ENCODE results near the gene RAB44.
"Not testable (repeated sequence)": the region's sequence is repeated elsewhere in the genome, so short reads cannot be mapped to it uniquely, and the experiment has no call there.

RAB44 gene

GRCh38 chr6:36697481-36697903, at the start of gene RAB44:
Gene RAB44, plus strand, starts transcription at chr6:36697826. Its CDS starts 6,410 bp downstream, at chr6:36704236.
- Histone ChIP-seq H3K4me1 (ENCODE audit: control insufficient read depth in 2 of 2, insufficient read depth in 2 of 2, low read length in 2 of 2) (peaks cover 5 to 9% of the 10 kb centered on the region in 2 donors), H3K4me3 (ENCODE audit: low read length in 2 of 2) (peak within 1 kb of the TSS in 1 of 2 donors; percentile 37), H3K27ac (ENCODE audit: low read depth in 2 of 2, low read length in 2 of 2) (no peak within 1 kb of the TSS), H3K9me3 (ENCODE audit: control insufficient read depth in 2 of 2, low read length in 2 of 2) (no peaks in the 10 kb centered on the region), H3K9ac (ENCODE audit: low read depth in 1 of 2, low read length in 2 of 2) (peak within 1 kb of the TSS in 1 of 2 donors; percentile 47), H3K27me3 (ENCODE audit: control insufficient read depth in 2 of 2, insufficient read depth in 2 of 2, low read length in 2 of 2) (no peaks in the 10 kb centered on the region), H3K36me3 (ENCODE audit: control insufficient read depth in 2 of 2, insufficient read depth in 2 of 2, low read length in 2 of 2) (no peaks in the 10 kb centered on the region)

DNA sequence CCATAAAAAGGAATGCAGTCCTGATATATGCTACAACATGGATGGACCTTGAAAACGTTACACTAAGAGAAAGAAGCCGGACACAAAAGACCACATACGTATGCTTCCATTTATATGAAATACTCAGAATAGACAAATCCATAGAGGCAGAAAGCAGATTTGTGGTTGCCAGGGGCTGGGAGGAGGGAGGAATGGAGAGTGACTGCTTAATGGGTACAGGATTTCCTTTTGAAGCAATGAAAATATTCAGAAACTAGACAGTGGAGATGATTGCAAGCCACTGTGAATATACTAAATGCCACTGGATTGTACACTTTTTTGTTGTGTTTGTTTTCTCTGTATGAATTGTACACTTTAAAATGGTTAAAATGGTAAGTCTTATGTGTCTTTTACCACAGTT, 48.5 kb upstream of the RAB44 start:
- Histone ChIP-seq H3K9me3 (ENCODE audit: control insufficient read depth in 2 of 2, low read length in 2 of 2) (no peaks in the 10 kb centered on the region), H3K27me3 (ENCODE audit: control insufficient read depth in 2 of 2, insufficient read depth in 2 of 2, low read length in 2 of 2) (no peaks in the 10 kb centered on the region), H3K36me3 (ENCODE audit: control insufficient read depth in 2 of 2, insufficient read depth in 2 of 2, low read length in 2 of 2) (no peaks in the 10 kb centered on the region), H3K9ac (ENCODE audit: low read depth in 1 of 2, low read length in 2 of 2) (no peak overlapping the region), H3K4me3 (ENCODE audit: low read length in 2 of 2) (no peak overlapping the region), H3K4me1 (ENCODE audit: control insufficient read depth in 2 of 2, insufficient read depth in 2 of 2, low read length in 2 of 2) (peaks cover 24 to 32% of the 10 kb centered on the region in 2 donors), H3K27ac (ENCODE audit: low read depth in 2 of 2, low read length in 2 of 2) (no peak overlapping the region)

DNA sequence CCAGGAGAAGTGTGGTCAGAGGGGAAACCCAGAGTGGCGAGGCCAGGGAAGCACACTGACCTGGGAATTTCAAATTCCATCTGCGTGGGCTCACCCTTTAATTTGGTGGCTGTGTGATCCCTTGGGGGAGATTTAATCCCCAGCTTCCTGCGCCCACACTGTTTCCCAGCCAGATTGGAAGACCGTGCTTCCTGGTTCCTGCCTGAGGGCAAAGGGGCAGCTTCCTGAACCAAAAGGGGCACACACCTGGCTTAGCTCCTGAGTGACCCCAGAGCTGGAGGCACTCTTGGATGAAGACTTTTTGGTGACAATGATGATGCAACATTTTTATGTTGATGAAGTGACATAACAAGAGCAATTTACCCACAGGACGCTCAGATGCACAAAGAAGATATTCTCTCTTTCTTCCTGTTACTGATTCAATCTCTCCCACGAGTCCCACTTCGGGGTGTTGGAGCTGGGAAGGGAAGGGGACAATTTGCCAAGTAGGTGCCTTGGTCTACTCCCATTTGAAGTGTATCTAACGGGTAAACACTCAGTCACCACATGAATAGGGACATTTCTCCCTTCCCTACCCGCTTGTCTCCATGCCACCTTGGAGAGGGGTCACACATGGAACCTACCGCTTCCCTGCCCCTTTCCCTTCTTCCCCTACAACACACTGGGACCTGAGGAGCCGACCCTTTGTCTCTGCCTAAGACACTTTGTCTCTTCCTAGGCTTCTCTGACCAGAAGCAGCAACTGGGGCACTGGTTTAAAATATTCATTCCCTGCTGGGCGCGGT, 47.7 kb upstream of the RAB44 start:
- peaks cover 24 to 25% of the 10 kb centered on the region in 2 donors for H3K4me1 ChIP-seq (ENCODE audit: control insufficient read depth in 2 of 2, insufficient read depth in 2 of 2, low read length in 2 of 2)
- H3K4me3 ChIP-seq (ENCODE audit: low read length in 2 of 2), result no peak overlapping the region
- no peak overlapping the region for H3K9ac ChIP-seq (ENCODE audit: low read depth in 1 of 2, low read length in 2 of 2)
- no peaks in the 10 kb centered on the region for H3K9me3 ChIP-seq (ENCODE audit: control insufficient read depth in 2 of 2, low read length in 2 of 2)
- H3K27me3 ChIP-seq (ENCODE audit: control insufficient read depth in 2 of 2, insufficient read depth in 2 of 2, low read length in 2 of 2), result no peaks in the 10 kb centered on the region
- peak overlapping the region in 1 of 2 donors; percentile 17 for H3K27ac ChIP-seq (ENCODE audit: low read depth in 2 of 2, low read length in 2 of 2)
- no peaks in the 10 kb centered on the region for H3K36me3 ChIP-seq (ENCODE audit: control insufficient read depth in 2 of 2, insufficient read depth in 2 of 2, low read length in 2 of 2)

- Histone ChIP-seq H3K27ac (ENCODE audit: low read depth in 2 of 2, low read length in 2 of 2) (peak overlapping the region; percentile 56 to 61), H3K9ac (ENCODE audit: low read depth in 1 of 2, low read length in 2 of 2) (peak overlapping the region in 1 of 2 donors; percentile 26), H3K9me3 (ENCODE audit: control insufficient read depth in 2 of 2, low read length in 2 of 2) (no peaks in the 10 kb centered on the region), H3K36me3 (ENCODE audit: control insufficient read depth in 2 of 2, insufficient read depth in 2 of 2, low read length in 2 of 2) (no peaks in the 10 kb centered on the region), H3K4me1 (ENCODE audit: control insufficient read depth in 2 of 2, insufficient read depth in 2 of 2, low read length in 2 of 2) (peaks cover 24 to 25% of the 10 kb centered on the region in 2 donors), H3K27me3 (ENCODE audit: control insufficient read depth in 2 of 2, insufficient read depth in 2 of 2, low read length in 2 of 2) (no peaks in the 10 kb centered on the region), H3K4me3 (ENCODE audit: low read length in 2 of 2) (peak overlapping the region in 1 of 2 donors; percentile 13)
Measured at GRCh38 chr6:36650848-36651478, 46.7 kb upstream of the RAB44 start.

DNA sequence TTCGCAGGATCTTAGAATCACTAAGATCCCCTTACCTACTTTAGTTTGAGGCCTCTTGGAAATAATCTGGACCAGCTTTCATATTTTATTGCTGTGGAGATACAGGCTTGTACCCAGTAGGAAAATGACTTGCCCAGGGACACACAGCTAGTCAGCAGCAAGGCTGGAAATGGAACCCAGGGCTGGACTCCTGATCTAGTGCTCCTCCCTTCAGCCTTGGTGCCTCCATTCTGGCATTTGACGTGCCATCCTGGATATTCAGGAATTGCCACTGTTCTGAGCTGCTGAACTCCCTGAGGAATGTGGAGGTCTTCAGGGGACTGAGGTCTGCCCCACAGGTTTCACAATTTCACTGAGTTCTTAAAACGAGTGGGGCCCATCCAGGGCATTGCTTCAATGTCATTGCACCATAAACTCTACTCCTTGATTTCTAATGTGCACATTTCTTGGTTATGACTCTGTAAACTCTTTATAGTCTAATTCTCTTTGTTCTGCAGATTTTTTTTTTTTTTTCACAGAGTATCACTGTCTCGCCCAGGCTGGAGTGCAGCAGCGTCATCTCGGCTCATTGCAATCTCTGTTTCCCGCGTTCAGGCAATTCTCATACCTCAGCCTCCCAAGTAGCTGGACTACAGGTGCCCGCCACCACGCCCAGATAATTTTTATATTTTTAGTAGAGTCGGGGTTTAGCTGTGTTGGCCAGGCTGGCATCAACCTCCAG, 45.8 kb upstream of the RAB44 start:
- Histone ChIP-seq H3K27ac (ENCODE audit: low read depth in 2 of 2, low read length in 2 of 2) (peak overlapping the region; percentile 56 to 61), H3K9ac (ENCODE audit: low read depth in 1 of 2, low read length in 2 of 2) (peak overlapping the region in 1 of 2 donors; percentile 26)

GRCh38 chr6:36654469-36654868, 43.2 kb upstream of the RAB44 start:
- not testable (repeated sequence) for H3K9ac ChIP-seq (ENCODE audit: low read depth in 1 of 2, low read length in 2 of 2); H3K36me3 ChIP-seq (ENCODE audit: control insufficient read depth in 2 of 2, insufficient read depth in 2 of 2, low read length in 2 of 2); H3K27me3 ChIP-seq (ENCODE audit: control insufficient read depth in 2 of 2, insufficient read depth in 2 of 2, low read length in 2 of 2); H3K4me3 ChIP-seq (ENCODE audit: low read length in 2 of 2); H3K27ac ChIP-seq (ENCODE audit: low read depth in 2 of 2, low read length in 2 of 2); H3K9me3 ChIP-seq (ENCODE audit: control insufficient read depth in 2 of 2, low read length in 2 of 2)
- H3K4me1 ChIP-seq (ENCODE audit: control insufficient read depth in 2 of 2, insufficient read depth in 2 of 2, low read length in 2 of 2), result peaks cover 23 to 27% of the 10 kb centered on the region in 2 donors

More for the DNA sequence above, 45.8 kb upstream of the RAB44 start:
- Histone ChIP-seq H3K4me1 (ENCODE audit: control insufficient read depth in 2 of 2, insufficient read depth in 2 of 2, low read length in 2 of 2) (peaks cover 24 to 25% of the 10 kb centered on the region in 2 donors), H3K36me3 (ENCODE audit: control insufficient read depth in 2 of 2, insufficient read depth in 2 of 2, low read length in 2 of 2) (no peaks in the 10 kb centered on the region), H3K27me3 (ENCODE audit: control insufficient read depth in 2 of 2, insufficient read depth in 2 of 2, low read length in 2 of 2) (no peaks in the 10 kb centered on the region), H3K4me3 (ENCODE audit: low read length in 2 of 2) (peak overlapping the region in 1 of 2 donors; percentile 13), H3K9me3 (ENCODE audit: control insufficient read depth in 2 of 2, low read length in 2 of 2) (no peaks in the 10 kb centered on the region)

- Histone ChIP-seq H3K27me3 (ENCODE audit: control insufficient read depth in 2 of 2, insufficient read depth in 2 of 2, low read length in 2 of 2) (no peaks in the 10 kb centered on the region), H3K27ac (ENCODE audit: low read depth in 2 of 2, low read length in 2 of 2) (no peak overlapping the region), H3K4me3 (ENCODE audit: low read length in 2 of 2) (no peak overlapping the region), H3K36me3 (ENCODE audit: control insufficient read depth in 2 of 2, insufficient read depth in 2 of 2, low read length in 2 of 2) (no peaks in the 10 kb centered on the region), H3K9me3 (ENCODE audit: control insufficient read depth in 2 of 2, low read length in 2 of 2) (no peaks in the 10 kb centered on the region), H3K4me1 (ENCODE audit: control insufficient read depth in 2 of 2, insufficient read depth in 2 of 2, low read length in 2 of 2) (peaks cover 16 to 21% of the 10 kb centered on the region in 2 donors), H3K9ac (ENCODE audit: low read depth in 1 of 2, low read length in 2 of 2) (no peak overlapping the region)
Measured at GRCh38 chr6:36655085-36655724, 42.4 kb upstream of the RAB44 start.

GRCh38 chr6:36656441-36656840, 41.2 kb upstream of the RAB44 start:
- H3K27me3 ChIP-seq (ENCODE audit: control insufficient read depth in 2 of 2, insufficient read depth in 2 of 2, low read length in 2 of 2), result no peaks in the 10 kb centered on the region
- peaks cover 12 to 13% of the 10 kb centered on the region in 2 donors for H3K4me1 ChIP-seq (ENCODE audit: control insufficient read depth in 2 of 2, insufficient read depth in 2 of 2, low read length in 2 of 2)
- H3K9ac ChIP-seq (ENCODE audit: low read depth in 1 of 2, low read length in 2 of 2), result no peak overlapping the region
- no peaks in the 10 kb centered on the region for H3K9me3 ChIP-seq (ENCODE audit: control insufficient read depth in 2 of 2, low read length in 2 of 2)
- no peak overlapping the region for H3K4me3 ChIP-seq (ENCODE audit: low read length in 2 of 2)
- H3K36me3 ChIP-seq (ENCODE audit: control insufficient read depth in 2 of 2, insufficient read depth in 2 of 2, low read length in 2 of 2), result no peaks in the 10 kb centered on the region
- no peak overlapping the region for H3K27ac ChIP-seq (ENCODE audit: low read depth in 2 of 2, low read length in 2 of 2)

DNA sequence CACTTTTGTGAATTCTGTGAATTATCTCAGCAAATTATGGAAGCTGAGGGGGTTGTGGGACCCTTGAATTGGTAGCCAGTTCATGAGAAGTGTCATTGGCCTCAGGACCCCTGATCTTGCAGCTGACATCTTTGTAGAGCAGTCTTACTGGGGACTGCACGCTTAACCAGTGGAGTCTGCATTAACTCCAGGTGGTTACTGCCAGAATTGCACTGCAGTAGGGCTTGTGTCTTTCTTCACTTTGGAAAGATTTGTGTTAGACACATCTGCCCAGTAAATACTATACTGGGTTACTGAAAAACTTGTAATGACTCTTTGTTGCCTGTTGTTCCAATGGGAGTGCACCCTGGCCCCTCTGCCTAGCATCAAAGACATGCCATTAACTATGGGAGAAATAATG, 40.4 kb upstream of the RAB44 start:
- Histone ChIP-seq H3K9ac (ENCODE audit: low read depth in 1 of 2, low read length in 2 of 2) (no peak overlapping the region), H3K4me1 (ENCODE audit: control insufficient read depth in 2 of 2, insufficient read depth in 2 of 2, low read length in 2 of 2) (peaks cover 7 to 8% of the 10 kb centered on the region in 2 donors)

More for the DNA sequence above, 40.4 kb upstream of the RAB44 start:
- Histone ChIP-seq H3K36me3 (ENCODE audit: control insufficient read depth in 2 of 2, insufficient read depth in 2 of 2, low read length in 2 of 2) (no peaks in the 10 kb centered on the region), H3K27me3 (ENCODE audit: control insufficient read depth in 2 of 2, insufficient read depth in 2 of 2, low read length in 2 of 2) (no peaks in the 10 kb centered on the region), H3K27ac (ENCODE audit: low read depth in 2 of 2, low read length in 2 of 2) (no peak overlapping the region), H3K4me3 (ENCODE audit: low read length in 2 of 2) (no peak overlapping the region), H3K9me3 (ENCODE audit: control insufficient read depth in 2 of 2, low read length in 2 of 2) (no peaks in the 10 kb centered on the region)

Data from mucosa of rectum (tissue), 2 donors.